Nephron (organoid): Measurements from ENCODE around the gene ATP1A1.

Experiments used
- H3K27ac Mint-ChIP-seq, 3 experiments: 2 replicates each; pipeline ENCODE4 v1.8.0; 2020; ENCODE audit warnings: mixed read lengths in 3 of 3, mild to moderate bottlenecking in 2 of 3, moderate library complexity in 1 of 3
- H3K27me3 Mint-ChIP-seq: 2 replicates; pipeline ENCODE4 v1.8.0; 2021; ENCODE audit warnings: low read depth, mild to moderate bottlenecking, moderate library complexity, mixed read lengths
- H3K36me3 Mint-ChIP-seq: 2 replicates; pipeline ENCODE4 v1.8.0; 2020; ENCODE audit warnings: low read depth, mixed read lengths
- H3K4me1 Mint-ChIP-seq: 2 replicates; pipeline ENCODE4 v1.8.0; 2020; ENCODE audit warnings: mixed read lengths
- H3K4me3 Mint-ChIP-seq, 3 experiments: 2 replicates each; pipeline ENCODE4 v1.8.0; 2020; ENCODE audit warnings: mild to moderate bottlenecking in 3 of 3, mixed read lengths in 3 of 3, moderate library complexity in 2 of 3
- H3K9me3 Mint-ChIP-seq: 2 replicates; pipeline ENCODE4 v1.8.0; 2020; ENCODE audit warnings: mixed read lengths
- CTCF ChIP-seq, 3 experiments: fragments of 200-600 bp; sonication (generic); IDR thresholded peaks; one replicate each; pipeline ENCODE4 v1.5.0; 2021; ENCODE audit warnings: antibody characterized with exemption in 3 of 3; ENCODE audit not compliant: unreplicated experiment in 3 of 3

The ATP1A1 gene

GRCh38 chr1:116415699-116416533 is 42.9 kb downstream of the ATP1A1 start:
- Mint-ChIP-seq H3K4me1 (peaks cover 31% of the 10 kb centered on the region), H3K27me3 (no peaks in the 10 kb centered on the region), H3K4me3 (peak overlapping the region; percentile 64 to 90 (median 81)), H3K9me3 (no peaks in the 10 kb centered on the region), H3K36me3 (no peaks in the 10 kb centered on the region), H3K27ac (peak overlapping the region; percentile 28 to 65 (median 43))
- TF ChIP-seq CTCF (IDR thresholded peaks at IDR 0.05; ENCODE audit: unreplicated experiment in 3 of 3) = no peak

- H3K9me3 Mint-ChIP-seq = no peaks in the 10 kb centered on the region
- H3K36me3 Mint-ChIP-seq = no peaks in the 10 kb centered on the region
- no peaks in the 10 kb centered on the region for H3K27me3 Mint-ChIP-seq
- H3K4me1 Mint-ChIP-seq = peaks cover 31% of the 10 kb centered on the region
- TF ChIP-seq CTCF (IDR thresholded peaks at IDR 0.05; ENCODE audit: unreplicated experiment in 3 of 3) = no peak
- peak overlapping the region; percentile 53 to 88 (median 86) for H3K27ac Mint-ChIP-seq
- peak overlapping the region; percentile 84 to 92 (median 90) for H3K4me3 Mint-ChIP-seq
Observed at GRCh38 chr1:116416854-116417513, 43.9 kb downstream of the ATP1A1 start.

- TF ChIP-seq CTCF (IDR thresholded peaks at IDR 0.05; ENCODE audit: unreplicated experiment in 3 of 3) = no peak
- no peaks in the 10 kb centered on the region for H3K9me3 Mint-ChIP-seq
- peak overlapping the region; percentile 84 to 92 (median 90) for H3K4me3 Mint-ChIP-seq
- H3K4me1 Mint-ChIP-seq = peaks cover 31% of the 10 kb centered on the region
- no peaks in the 10 kb centered on the region for H3K36me3 Mint-ChIP-seq
- no peaks in the 10 kb centered on the region for H3K27me3 Mint-ChIP-seq
- H3K27ac Mint-ChIP-seq = peak overlapping the region; percentile 53 to 88 (median 86)
Observed at GRCh38 chr1:116417678-116418077, 44.6 kb downstream of the ATP1A1 start.

GRCh38 chr1:116418091-116418830 is 45.2 kb downstream of the ATP1A1 start:
- H3K36me3 Mint-ChIP-seq = no peaks in the 10 kb centered on the region

More at GRCh38 chr1:116418091-116418830, 45.2 kb downstream of the ATP1A1 start:
- no peaks in the 10 kb centered on the region for H3K9me3 Mint-ChIP-seq
- H3K27ac Mint-ChIP-seq = peak overlapping the region; percentile 53 to 88 (median 86)
- TF ChIP-seq CTCF (IDR thresholded peaks at IDR 0.05; ENCODE audit: unreplicated experiment in 3 of 3) = no peak
- no peaks in the 10 kb centered on the region for H3K27me3 Mint-ChIP-seq
- H3K4me1 Mint-ChIP-seq = peaks cover 31% of the 10 kb centered on the region
- peak overlapping the region; percentile 84 to 92 (median 91) for H3K4me3 Mint-ChIP-seq
